Trophoblast cell (in vitro differentiated cells and primary cell): Measurements from ENCODE around the gene TRIM47.
A peak's percentile ranks its signal among the peaks of the same experiment; 100 is the strongest.

Experiments
- DNase-seq, 2 donors: peaks; one replicate each; pipeline ENCODE4 v3.0.0-alpha.2; 2016
- H2AFZ ChIP-seq: 2 replicates; pipeline ENCODE4 v1.6.1; 2013; ENCODE audit warnings: low read length, moderate library complexity, mild to moderate bottlenecking; ENCODE audit not compliant: insufficient read depth, poor library complexity
- H2AK5ac ChIP-seq: 2 replicates; pipeline ENCODE4 v1.6.1; 2013; ENCODE audit warnings: mild to moderate bottlenecking, low read length
- H2BK120ac ChIP-seq: 2 replicates; pipeline ENCODE4 v1.6.1; 2013; ENCODE audit warnings: low read length, mild to moderate bottlenecking, moderate library complexity; ENCODE audit not compliant: insufficient read depth, poor library complexity
- H2BK12ac ChIP-seq: 2 replicates; pipeline ENCODE4 v1.6.1; 2013; ENCODE audit warnings: mild to moderate bottlenecking, low read length, moderate library complexity
- H2BK5ac ChIP-seq: 2 replicates; pipeline ENCODE4 v1.6.1; 2013; ENCODE audit warnings: low read length, low read depth, moderate library complexity, mild to moderate bottlenecking; ENCODE audit not compliant: poor library complexity
- H3K14ac ChIP-seq: 2 replicates; pipeline ENCODE4 v1.6.1; 2013; ENCODE audit warnings: mild to moderate bottlenecking, low read length
- H3K18ac ChIP-seq: 2 replicates; pipeline ENCODE4 v1.6.1; 2013; ENCODE audit warnings: mild to moderate bottlenecking, low read length
- H3K23ac ChIP-seq: 2 replicates; pipeline ENCODE4 v1.6.1; 2013; ENCODE audit warnings: low read length
- H3K27ac ChIP-seq: 2 replicates; pipeline ENCODE4 v1.5.1; 2013; ENCODE audit warnings: low read depth, mild to moderate bottlenecking, inconsistent platforms, low read length, moderate library complexity
- H3K27me3 ChIP-seq: 2 replicates; pipeline ENCODE4 v1.6.1; 2013; ENCODE audit warnings: inconsistent platforms, mild to moderate bottlenecking, low read length, moderate library complexity; ENCODE audit not compliant: insufficient read depth
- H3K36me3 ChIP-seq, 2 experiments: 1 replicate in 1 of 2; 2 replicates in 1 of 2; pipeline ENCODE4 v1.6.1; 2013; ENCODE audit warnings: low read length in 2 of 2, mild to moderate bottlenecking in 2 of 2, moderate library complexity in 1 of 2; ENCODE audit not compliant: insufficient read depth in 2 of 2, control insufficient read depth in 1 of 2
- H3K4ac ChIP-seq: 2 replicates; pipeline ENCODE4 v1.6.1; 2013; ENCODE audit warnings: low read depth, mild to moderate bottlenecking, low read length, moderate library complexity
- H3K4me1 ChIP-seq, 2 experiments: 1 replicate in 1 of 2; 2 replicates in 1 of 2; pipeline ENCODE4 v1.6.1; 2013; ENCODE audit warnings: low read length in 2 of 2, mild to moderate bottlenecking in 2 of 2, moderate library complexity in 1 of 2; ENCODE audit not compliant: insufficient read depth in 2 of 2, control insufficient read depth in 1 of 2
- H3K4me2 ChIP-seq: 2 replicates; pipeline ENCODE4 v1.6.1; 2013; ENCODE audit warnings: inconsistent platforms, mild to moderate bottlenecking, low read length, moderate library complexity
- H3K4me3 ChIP-seq: 2 replicates; pipeline ENCODE4 v1.5.1; 2013; ENCODE audit warnings: mild to moderate bottlenecking, low read depth, low read length, inconsistent platforms
- H3K79me1 ChIP-seq: one replicate; pipeline ENCODE4 v1.6.1; 2013; ENCODE audit warnings: low read length
- H3K79me2 ChIP-seq: 2 replicates; pipeline ENCODE4 v1.6.1; 2013; ENCODE audit warnings: low read length, mild to moderate bottlenecking; ENCODE audit not compliant: control insufficient read depth, insufficient read depth, poor library complexity
- H3K9ac ChIP-seq: 2 replicates; pipeline ENCODE4 v1.6.1; 2013; ENCODE audit warnings: mild to moderate bottlenecking, low read length
- H3K9me3 ChIP-seq: 2 replicates; pipeline ENCODE4 v1.6.1; 2013; ENCODE audit warnings: low read depth, mild to moderate bottlenecking, control low read depth, inconsistent platforms, low read length; ENCODE audit not compliant: insufficient read depth
- H4K12ac ChIP-seq: 2 replicates; pipeline ENCODE4 v1.6.1; 2013; ENCODE audit warnings: low read depth, mild to moderate bottlenecking, low read length, moderate library complexity
- H4K8ac ChIP-seq: 2 replicates; pipeline ENCODE4 v1.6.1; 2013; ENCODE audit warnings: low read depth, mild to moderate bottlenecking, low read length, moderate library complexity
- H4K91ac ChIP-seq: one replicate; pipeline ENCODE4 v1.6.1; 2013; ENCODE audit warnings: low read depth, mild to moderate bottlenecking, low read length, moderate library complexity
- WGBS: extraction: QIAGEN DNeasy Blood & Tissue Kit; methylation state at CpG from one replicate; pipeline ENCODE4 v1.1.7; 2013; ENCODE audit warnings: missing lambda C conversion rate; ENCODE audit not compliant: insufficient read length, insufficient coverage; ENCODE audit errors: extremely low coverage; 5-methylcytosine and 5-hydroxymethylcytosine counted together

TRIM47 gene

DNA sequence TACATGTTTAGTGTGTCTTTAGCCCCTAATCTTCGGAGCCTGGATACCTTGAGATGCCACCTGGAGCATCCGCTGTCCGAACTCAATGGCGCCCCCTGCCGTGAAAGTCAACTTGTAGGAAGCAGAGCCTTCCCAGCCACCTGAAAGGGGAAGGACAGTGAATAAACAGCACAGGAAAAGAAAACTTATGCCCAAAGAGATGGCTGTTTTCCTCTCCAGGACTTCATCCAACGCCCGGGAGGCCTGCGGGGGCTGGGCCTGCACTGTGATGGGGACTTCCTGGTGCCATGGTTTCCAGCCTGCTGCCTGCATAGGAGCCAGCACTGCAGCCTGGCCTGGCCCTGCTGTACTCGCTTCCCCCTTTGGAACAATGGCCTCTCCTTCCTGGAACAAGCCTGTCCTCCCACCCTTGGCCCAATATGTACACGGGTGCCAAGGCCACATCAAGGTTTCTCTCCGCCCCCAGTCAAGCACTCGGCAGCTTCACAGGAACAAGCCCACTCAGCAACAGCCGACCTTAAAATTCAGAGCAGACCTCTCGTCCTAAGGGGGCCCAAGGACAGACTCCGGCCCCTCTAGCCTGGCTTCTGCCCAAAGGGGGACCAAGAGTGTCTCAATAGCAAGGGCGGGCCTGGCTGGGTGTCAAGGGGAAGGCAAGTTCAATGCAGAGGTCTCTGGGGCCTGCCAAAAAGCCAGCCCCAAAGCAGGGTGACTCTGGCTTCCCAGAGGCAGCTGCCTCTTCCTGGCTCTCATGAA lies 29.7 kb downstream of the TRIM47 start:
- no CpG with 5 or more reads among the region's 16 CpGs for WGBS
- peaks cover 17 to 27% of the 10 kb centered on the region in 2 experiments for H3K4me1 ChIP-seq
- no peak overlapping the region for H2BK12ac ChIP-seq

GRCh38 chr17:75847614-75848522 lies 30.5 kb downstream of the TRIM47 start:
- no CpG with 5 or more reads among the region's 25 CpGs for WGBS
- no peak overlapping the region for H3K4me2 ChIP-seq

More for the DNA sequence above, 29.7 kb downstream of the TRIM47 start:
- no peak overlapping the region for H3K14ac ChIP-seq
- H3K4ac ChIP-seq, result no peak overlapping the region
- H3K27me3 ChIP-seq, result no peaks in the 10 kb centered on the region
- H4K12ac ChIP-seq, result no peak overlapping the region
- H3K18ac ChIP-seq, result no peak overlapping the region
- peaks cover 2% of the 10 kb centered on the region for H3K9me3 ChIP-seq
- H3K9ac ChIP-seq, result no peak overlapping the region
- H3K79me2 ChIP-seq, result no peaks in the 10 kb centered on the region
- peaks cover 52 to 54% of the 10 kb centered on the region in 2 experiments for H3K36me3 ChIP-seq
- no peak overlapping the region for H4K91ac ChIP-seq
- DNase-seq, result peak; percentile 64 to 80
- no peak overlapping the region for H2BK120ac ChIP-seq
- no peak overlapping the region for H3K4me3 ChIP-seq
- peaks cover 14% of the 10 kb centered on the region for H3K79me1 ChIP-seq
- no peak overlapping the region for H4K8ac ChIP-seq
- H3K27ac ChIP-seq, result no peak overlapping the region
- no peak overlapping the region for H2AK5ac ChIP-seq
- no peak overlapping the region for H3K4me2 ChIP-seq
- no peak overlapping the region for H2BK5ac ChIP-seq
- no peak overlapping the region for H3K23ac ChIP-seq
- H2AFZ ChIP-seq, result no peak overlapping the region

GRCh38 chr17:75846692-75847613 lies 31.4 kb downstream of the TRIM47 start:
- no peak overlapping the region for H2AK5ac ChIP-seq
- no peak overlapping the region for H3K18ac ChIP-seq
- H3K4me3 ChIP-seq, result no peak overlapping the region
- H3K4ac ChIP-seq, result no peak overlapping the region
- no peaks in the 10 kb centered on the region for H3K79me2 ChIP-seq
- no peak overlapping the region for H4K8ac ChIP-seq
- no peak overlapping the region for H4K12ac ChIP-seq
- no peak overlapping the region for H4K91ac ChIP-seq
- H3K79me1 ChIP-seq, result peaks cover 14% of the 10 kb centered on the region
- no peak overlapping the region for H3K4me2 ChIP-seq
- H3K27me3 ChIP-seq, result no peaks in the 10 kb centered on the region
- H3K36me3 ChIP-seq, result peaks cover 52 to 54% of the 10 kb centered on the region in 2 experiments
- no peak overlapping the region for H3K23ac ChIP-seq
- H2BK5ac ChIP-seq, result no peak overlapping the region
- H3K9me3 ChIP-seq, result peaks cover 2% of the 10 kb centered on the region
- no CpG with 5 or more reads among the region's 34 CpGs for WGBS
- no peak overlapping the region for H2AFZ ChIP-seq
- H3K4me1 ChIP-seq, result peaks cover 17 to 24% of the 10 kb centered on the region in 2 experiments
- peak overlapping the region; percentile 1 for H3K27ac ChIP-seq
- no peak overlapping the region for H3K9ac ChIP-seq
- H3K14ac ChIP-seq, result no peak overlapping the region
- H2BK12ac ChIP-seq, result no peak overlapping the region
- no peak for DNase-seq
- no peak overlapping the region for H2BK120ac ChIP-seq

More at GRCh38 chr17:75847614-75848522, 30.5 kb downstream of the TRIM47 start:
- H2BK120ac ChIP-seq, result no peak overlapping the region
- no peak overlapping the region for H4K12ac ChIP-seq
- no peak overlapping the region for H3K14ac ChIP-seq
- no peak overlapping the region for H2BK12ac ChIP-seq
- H3K79me1 ChIP-seq, result peaks cover 14% of the 10 kb centered on the region
- H4K8ac ChIP-seq, result no peak overlapping the region
- DNase-seq, result no peak
- H2AK5ac ChIP-seq, result no peak overlapping the region
- H3K27ac ChIP-seq, result no peak overlapping the region
- no peak overlapping the region for H3K4ac ChIP-seq
- H3K23ac ChIP-seq, result no peak overlapping the region
- H3K4me1 ChIP-seq, result peaks cover 17 to 24% of the 10 kb centered on the region in 2 experiments
- no peak overlapping the region for H3K18ac ChIP-seq
- peaks cover 52 to 54% of the 10 kb centered on the region in 2 experiments for H3K36me3 ChIP-seq
- no peak overlapping the region for H3K9ac ChIP-seq
- no peaks in the 10 kb centered on the region for H3K79me2 ChIP-seq
- H2BK5ac ChIP-seq, result no peak overlapping the region
- H3K9me3 ChIP-seq, result peaks cover 2% of the 10 kb centered on the region
- no peaks in the 10 kb centered on the region for H3K27me3 ChIP-seq
- H2AFZ ChIP-seq, result no peak overlapping the region
- no peak overlapping the region for H3K4me3 ChIP-seq
- H4K91ac ChIP-seq, result no peak overlapping the region
